ENCODE results near the gene PRKCE.

Gene PRKCE

GRCh38 chr2:45979065-45979464 lies 327.6 kb downstream of the PRKCE start:
- H3K36me3 Mint-ChIP-seq (ENCODE audit: low read depth), result no peaks in the 10 kb centered on the region

GRCh38 chr2:45980161-45980865 lies 328.8 kb downstream of the PRKCE start:
- no peaks in the 10 kb centered on the region for H3K4me1 Mint-ChIP-seq
- no peaks in the 10 kb centered on the region for H3K36me3 Mint-ChIP-seq (ENCODE audit: low read depth)
- no peaks in the 10 kb centered on the region for H3K27me3 Mint-ChIP-seq (ENCODE audit: low read depth)
- TF ChIP-seq CTCF (IDR thresholded peaks at IDR 0.05; ENCODE audit: unreplicated experiment in 3 of 3), result no peak
- H3K9me3 Mint-ChIP-seq, result no peaks in the 10 kb centered on the region
- H3K27ac Mint-ChIP-seq, result no peak overlapping the region
- no peak overlapping the region for H3K4me3 Mint-ChIP-seq

More at GRCh38 chr2:45979065-45979464, 327.6 kb downstream of the PRKCE start:
- no peaks in the 10 kb centered on the region for H3K9me3 Mint-ChIP-seq
- no peaks in the 10 kb centered on the region for H3K27me3 Mint-ChIP-seq (ENCODE audit: low read depth)
- H3K27ac Mint-ChIP-seq, result no peak overlapping the region
- TF ChIP-seq CTCF (IDR thresholded peaks at IDR 0.05; ENCODE audit: unreplicated experiment in 3 of 3), result no peak
- no peak overlapping the region for H3K4me3 Mint-ChIP-seq
- no peaks in the 10 kb centered on the region for H3K4me1 Mint-ChIP-seq

GRCh38 chr2:45981384-45981930 lies 330.0 kb downstream of the PRKCE start:
- no peak overlapping the region for H3K27ac Mint-ChIP-seq
- no peak for TF ChIP-seq CTCF (IDR thresholded peaks at IDR 0.05; ENCODE audit: unreplicated experiment in 3 of 3)
- no peaks in the 10 kb centered on the region for H3K9me3 Mint-ChIP-seq
- no peaks in the 10 kb centered on the region for H3K4me1 Mint-ChIP-seq
- no peak overlapping the region for H3K4me3 Mint-ChIP-seq
- no peaks in the 10 kb centered on the region for H3K27me3 Mint-ChIP-seq (ENCODE audit: low read depth)
- no peaks in the 10 kb centered on the region for H3K36me3 Mint-ChIP-seq (ENCODE audit: low read depth)

- no peaks in the 10 kb centered on the region for H3K9me3 Mint-ChIP-seq
- no peak for TF ChIP-seq CTCF (IDR thresholded peaks at IDR 0.05; ENCODE audit: unreplicated experiment in 3 of 3)
- H3K4me1 Mint-ChIP-seq, result no peaks in the 10 kb centered on the region
- H3K27ac Mint-ChIP-seq, result no peak overlapping the region
- H3K36me3 Mint-ChIP-seq (ENCODE audit: low read depth), result no peaks in the 10 kb centered on the region
- no peaks in the 10 kb centered on the region for H3K27me3 Mint-ChIP-seq (ENCODE audit: low read depth)
- no peak overlapping the region for H3K4me3 Mint-ChIP-seq
Measured at GRCh38 chr2:45982096-45982495, 330.6 kb downstream of the PRKCE start.

- no peak overlapping the region for H3K27ac Mint-ChIP-seq
- no peaks in the 10 kb centered on the region for H3K36me3 Mint-ChIP-seq (ENCODE audit: low read depth)
- H3K4me3 Mint-ChIP-seq, result no peak overlapping the region
- no peaks in the 10 kb centered on the region for H3K27me3 Mint-ChIP-seq (ENCODE audit: low read depth)
- H3K9me3 Mint-ChIP-seq, result no peaks in the 10 kb centered on the region
- TF ChIP-seq CTCF (IDR thresholded peaks at IDR 0.05; ENCODE audit: unreplicated experiment in 3 of 3), result no peak
- H3K4me1 Mint-ChIP-seq, result no peaks in the 10 kb centered on the region
Measured at GRCh38 chr2:45983213-45983612, 331.7 kb downstream of the PRKCE start.

- Mint-ChIP-seq H3K27ac (no peak overlapping the region), H3K9me3 (no peaks in the 10 kb centered on the region), H3K4me1 (peaks cover 7% of the 10 kb centered on the region), H3K36me3 (ENCODE audit: low read depth) (no peaks in the 10 kb centered on the region), H3K27me3 (ENCODE audit: low read depth) (no peaks in the 10 kb centered on the region), H3K4me3 (no peak overlapping the region)
- no peak for TF ChIP-seq CTCF (IDR thresholded peaks at IDR 0.05; ENCODE audit: unreplicated experiment in 3 of 3)
Measured at GRCh38 chr2:45984366-45984765, 332.9 kb downstream of the PRKCE start.

Measured in nephron (organoid).